ENCODE results near the gene CCND1.

Gene CCND1

DNA sequence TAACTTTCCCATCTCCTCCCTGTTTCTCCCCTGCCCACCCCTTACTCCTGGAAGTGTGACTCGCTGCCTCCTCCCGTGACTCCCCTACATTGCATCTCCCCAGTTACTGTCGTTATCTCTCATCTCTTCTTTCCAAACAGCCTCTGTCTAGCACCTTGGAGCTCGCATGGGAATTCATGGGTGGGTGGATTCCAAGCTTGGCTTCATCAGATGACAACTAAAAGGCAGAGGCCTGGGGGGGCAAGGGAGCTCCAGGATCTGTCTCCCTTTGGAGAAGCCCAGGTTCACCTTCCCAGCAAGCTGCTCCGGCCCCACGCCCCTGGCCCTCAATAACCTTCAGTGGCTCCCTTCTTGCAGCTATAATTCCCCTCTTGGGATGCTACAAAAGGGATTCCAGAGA lies 6.9 kb upstream of the CCND1 start:
- TF ChIP-seq, protein P1, sequence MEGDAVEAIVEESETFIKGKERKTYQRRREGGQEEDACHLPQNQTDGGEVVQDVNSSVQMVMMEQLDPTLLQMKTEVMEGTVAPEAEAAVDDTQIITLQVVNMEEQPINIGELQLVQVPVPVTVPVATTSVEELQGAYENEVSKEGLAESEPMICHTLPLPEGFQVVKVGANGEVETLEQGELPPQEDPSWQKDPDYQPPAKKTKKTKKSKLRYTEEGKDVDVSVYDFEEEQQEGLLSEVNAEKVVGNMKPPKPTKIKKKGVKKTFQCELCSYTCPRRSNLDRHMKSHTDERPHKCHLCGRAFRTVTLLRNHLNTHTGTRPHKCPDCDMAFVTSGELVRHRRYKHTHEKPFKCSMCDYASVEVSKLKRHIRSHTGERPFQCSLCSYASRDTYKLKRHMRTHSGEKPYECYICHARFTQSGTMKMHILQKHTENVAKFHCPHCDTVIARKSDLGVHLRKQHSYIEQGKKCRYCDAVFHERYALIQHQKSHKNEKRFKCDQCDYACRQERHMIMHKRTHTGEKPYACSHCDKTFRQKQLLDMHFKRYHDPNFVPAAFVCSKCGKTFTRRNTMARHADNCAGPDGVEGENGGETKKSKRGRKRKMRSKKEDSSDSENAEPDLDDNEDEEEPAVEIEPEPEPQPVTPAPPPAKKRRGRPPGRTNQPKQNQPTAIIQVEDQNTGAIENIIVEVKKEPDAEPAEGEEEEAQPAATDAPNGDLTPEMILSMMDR (IDR thresholded peaks at IDR 0.05; ENCODE audit: low read depth, low read length) = no peak
- no peaks in the 10 kb centered on the region for H3K36me3 ChIP-seq
- H3K27me3 ChIP-seq = no peaks in the 10 kb centered on the region
- peaks cover 6% of the 10 kb centered on the region; the same call in 1 of the 2 replicates for H3K4me1 ChIP-seq
- no peak for DNase-seq
- no peaks in the 10 kb centered on the region for H3K9me3 ChIP-seq
- no peak overlapping the region for H3K4me3 ChIP-seq (ENCODE audit: low read depth, low read length)

DNA sequence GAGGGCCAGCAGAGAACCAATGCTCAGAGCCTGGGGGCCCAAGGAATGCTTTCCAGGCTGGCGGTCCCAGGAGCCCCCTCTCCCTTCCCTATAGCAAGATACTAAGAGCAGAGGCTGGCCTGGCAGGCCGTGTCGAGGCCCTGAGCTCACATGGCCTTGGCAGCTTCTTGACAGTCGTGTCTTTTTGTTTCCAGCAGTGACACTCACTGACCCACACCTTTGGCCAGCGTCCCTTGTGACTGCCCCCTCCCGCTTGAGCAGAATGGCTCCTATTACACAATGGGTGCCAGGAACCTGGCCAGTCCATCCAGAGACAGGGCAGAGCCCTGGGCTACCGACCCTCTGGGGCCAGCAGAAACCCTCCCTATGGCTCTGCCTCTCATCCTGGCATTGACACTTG lies 6.4 kb upstream of the CCND1 start:
- no peaks in the 10 kb centered on the region for H3K36me3 ChIP-seq
- TF ChIP-seq, protein P1 (IDR thresholded peaks at IDR 0.05; ENCODE audit: low read depth, low read length) = no peak

DNA sequence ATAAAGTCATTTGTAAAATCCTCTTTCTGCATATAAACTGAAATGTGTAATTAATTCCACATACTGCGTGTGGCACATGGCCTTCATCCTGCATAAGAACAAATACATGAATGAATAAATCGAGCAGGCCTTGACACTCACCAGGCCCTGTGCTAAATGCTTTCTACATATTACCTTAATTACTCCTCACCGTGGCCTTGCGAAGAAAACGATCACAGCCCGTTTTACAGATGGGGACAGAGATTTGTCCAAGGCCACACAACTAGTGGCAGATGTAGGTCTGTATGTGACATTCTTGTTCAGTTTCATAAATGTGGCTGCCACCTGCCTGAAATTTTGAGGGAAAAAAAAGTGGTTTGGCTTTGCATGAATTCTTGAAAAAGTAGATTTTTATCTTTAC lies 5.8 kb upstream of the CCND1 start:
- no peaks in the 10 kb centered on the region for H3K9me3 ChIP-seq
- no peak overlapping the region for H3K4me3 ChIP-seq (ENCODE audit: low read depth, low read length)
- TF ChIP-seq, protein P1 (IDR thresholded peaks at IDR 0.05; ENCODE audit: low read depth, low read length) = no peak
- peaks cover 6% of the 10 kb centered on the region; the same call in 1 of the 2 replicates for H3K4me1 ChIP-seq
- H3K36me3 ChIP-seq = no peaks in the 10 kb centered on the region
- no peak for DNase-seq
- no peaks in the 10 kb centered on the region for H3K27me3 ChIP-seq

More for the DNA sequence above, 6.4 kb upstream of the CCND1 start:
- Histone ChIP-seq H3K9me3 (no peaks in the 10 kb centered on the region), H3K27me3 (no peaks in the 10 kb centered on the region), H3K4me3 (ENCODE audit: low read depth, low read length) (no peak overlapping the region), H3K4me1 (peaks cover 6% of the 10 kb centered on the region; the same call in 1 of the 2 replicates)
- DNase-seq = no peak

DNA sequence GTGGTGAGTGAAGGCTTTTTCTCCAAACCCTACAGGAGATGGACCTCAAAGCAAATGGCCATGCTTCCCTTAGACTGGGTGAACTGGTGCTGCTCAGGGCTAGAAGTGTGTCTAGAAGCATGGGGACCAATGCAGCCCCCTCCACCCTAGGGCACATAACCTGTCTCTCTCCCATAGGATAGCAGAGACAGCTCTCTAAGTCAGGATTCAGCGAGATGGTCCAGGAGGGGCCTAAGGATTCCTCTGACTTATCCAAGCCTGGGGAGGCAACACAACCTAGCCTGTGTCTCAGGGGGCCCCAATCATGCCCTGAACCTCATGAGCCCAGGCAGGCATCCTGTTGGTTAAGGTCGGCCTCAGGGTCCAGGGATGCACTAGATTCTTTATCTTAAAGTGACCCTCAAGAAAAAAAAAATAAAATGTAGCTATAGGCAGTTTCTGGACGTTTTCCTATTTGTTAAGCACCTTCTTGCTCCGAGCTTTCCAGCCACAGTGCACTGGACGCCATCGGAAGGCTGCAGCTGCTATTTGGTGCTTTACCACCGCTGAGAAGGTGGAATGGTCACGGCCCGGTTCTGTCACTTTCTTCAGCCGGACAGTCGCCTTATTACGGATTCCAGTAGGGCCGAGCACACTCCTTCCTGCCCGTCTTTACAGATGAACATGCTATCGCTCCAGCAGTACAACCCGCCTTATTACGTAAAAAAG lies 5.0 kb upstream of the CCND1 start:
- peaks cover 6% of the 10 kb centered on the region; the same call in 1 of the 2 replicates for H3K4me1 ChIP-seq
- H3K27me3 ChIP-seq = no peaks in the 10 kb centered on the region
- no peaks in the 10 kb centered on the region for H3K9me3 ChIP-seq
- H3K4me3 ChIP-seq (ENCODE audit: low read depth, low read length) = no peak overlapping the region
- TF ChIP-seq, protein P1 (IDR thresholded peaks at IDR 0.05; ENCODE audit: low read depth, low read length) = no peak
- no peaks in the 10 kb centered on the region for H3K36me3 ChIP-seq
- DNase-seq = no peak

DNA sequence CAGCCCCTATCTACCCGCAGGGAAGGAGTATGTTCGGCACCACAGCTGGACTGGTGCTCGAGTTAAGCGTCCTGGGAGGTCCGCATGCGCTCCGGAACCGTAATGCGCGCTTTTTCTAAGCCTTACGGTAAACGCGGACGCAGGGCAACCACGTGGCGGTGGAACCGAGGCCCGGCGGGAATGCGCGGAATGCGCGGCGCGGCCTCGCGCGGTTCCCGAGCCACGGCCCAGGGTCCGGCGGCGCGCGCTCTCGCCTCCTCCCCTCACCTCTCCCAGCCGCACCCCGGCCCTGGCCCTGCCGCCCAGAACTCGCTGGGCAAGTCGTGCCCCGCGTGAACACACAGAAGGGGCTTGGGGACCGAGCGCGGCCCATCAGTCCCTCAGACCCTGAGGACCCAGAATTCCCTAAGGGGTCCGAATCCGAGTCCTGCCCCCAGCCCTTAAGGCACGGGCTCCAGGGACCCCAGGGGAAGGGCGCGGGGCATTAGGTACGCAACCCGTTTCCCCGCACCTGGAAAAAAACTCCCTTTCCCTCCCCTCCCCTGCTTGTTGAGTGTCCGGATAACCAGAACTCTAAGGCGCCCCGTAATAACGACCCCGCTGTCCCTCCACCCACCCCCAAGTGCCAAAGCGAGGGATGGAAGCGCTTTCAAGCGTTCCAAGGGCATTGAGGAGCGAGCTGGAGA lies 4.3 kb upstream of the CCND1 start:
- Histone ChIP-seq H3K36me3 (peaks cover 5% of the 10 kb centered on the region), H3K4me3 (ENCODE audit: low read depth, low read length) (no peak overlapping the region), H3K4me1 (peaks cover 6% of the 10 kb centered on the region; the same call in 1 of the 2 replicates), H3K27me3 (no peaks in the 10 kb centered on the region), H3K9me3 (no peaks in the 10 kb centered on the region)
- TF ChIP-seq, protein P1 (IDR thresholded peaks at IDR 0.05; ENCODE audit: low read depth, low read length) = no peak
- DNase-seq = no peak

All from BE2C (cell line).